ENCODE results near the gene MS4A4A. TPM values are rescaled to one million over a fixed set of nuclear protein-coding genes. Genes with fewer than 3 reads are reported as not detected.

The MS4A4A gene
- not detected for total RNA-seq

DNA sequence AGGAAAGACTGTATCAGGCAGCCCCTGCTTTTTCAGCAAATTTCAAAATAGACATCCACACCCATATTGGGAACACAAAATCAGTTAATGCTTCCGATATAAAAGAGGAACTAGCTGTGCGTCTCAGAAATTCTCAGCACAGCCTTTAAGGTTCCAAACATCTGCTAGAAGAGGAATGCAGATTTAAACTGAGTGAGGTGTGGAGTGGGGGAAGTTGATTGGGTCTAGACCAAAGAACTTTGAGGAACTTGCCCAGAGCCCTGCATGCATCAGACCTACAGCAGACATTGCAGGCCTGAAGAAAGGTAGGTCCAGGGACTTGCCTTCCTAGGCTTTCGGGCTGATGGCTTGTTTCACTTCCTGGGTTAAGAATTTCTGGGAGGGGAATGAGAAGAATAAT is at the start of gene MS4A4A:
MS4A4A (plus strand) TSS at position 255 of the 400 bp plus-strand sequence; CDS start at position 265, 10 bp downstream.
- H3K36me3 Mint-ChIP-seq: no peaks in the 10 kb centered on the region
- H3K27me3 Mint-ChIP-seq: peaks cover 11% of the 10 kb centered on the region
- no peak within 1 kb of the TSS for H3K4me3 Mint-ChIP-seq
- DNase-seq: no peak
- no peaks in the 10 kb centered on the region for H3K4me1 Mint-ChIP-seq
- no peaks in the 10 kb centered on the region for H3K9me3 Mint-ChIP-seq
- H3K27ac Mint-ChIP-seq: no peak within 1 kb of the TSS

DNA sequence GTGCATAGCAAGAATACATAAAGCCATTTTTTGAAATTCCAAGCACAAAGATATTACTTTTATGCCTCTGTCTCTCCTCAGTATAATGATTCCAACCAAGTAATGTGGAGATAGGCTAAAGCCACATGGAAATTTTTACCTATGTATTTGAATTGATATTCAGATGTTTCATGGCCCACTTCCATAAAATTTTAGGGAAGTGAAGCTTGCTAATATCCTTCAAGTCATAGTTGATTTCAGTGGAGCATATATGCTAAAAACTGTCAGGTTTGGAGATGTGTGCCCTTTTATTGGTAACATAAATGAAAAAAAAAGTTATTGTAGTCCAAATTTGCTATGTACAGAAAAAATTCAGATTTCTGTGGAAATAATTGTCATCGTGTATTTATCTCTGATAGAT is 49.8 kb upstream of the MS4A4A start:
- Mint-ChIP-seq H3K4me3 (no peak overlapping the region), H3K4me1 (no peaks in the 10 kb centered on the region), H3K36me3 (no peaks in the 10 kb centered on the region), H3K9me3 (no peaks in the 10 kb centered on the region), H3K27me3 (peaks cover 13% of the 10 kb centered on the region), H3K27ac (no peak overlapping the region)
- no peak for DNase-seq

DNA sequence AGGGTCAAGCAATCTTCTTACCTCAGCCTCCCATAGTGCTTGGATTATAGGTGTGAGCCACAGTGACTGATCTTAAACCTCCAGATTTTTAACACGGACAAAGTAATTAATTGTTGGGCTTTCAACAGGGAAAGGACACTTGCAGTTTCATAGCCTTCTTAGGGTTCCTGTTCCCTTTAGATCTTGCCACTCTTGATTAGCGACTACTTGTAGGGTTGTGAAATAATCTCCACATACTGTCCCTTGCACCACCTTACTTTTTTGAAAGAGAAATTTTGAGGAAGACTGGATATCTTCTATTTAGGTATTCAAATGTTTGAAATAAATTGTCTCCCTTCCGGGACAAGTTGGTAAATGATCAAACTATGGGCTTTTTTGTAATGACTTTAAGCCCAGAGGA is 45.1 kb upstream of the MS4A4A start:
- Mint-ChIP-seq H3K27me3 (peaks cover 33% of the 10 kb centered on the region), H3K4me1 (no peaks in the 10 kb centered on the region), H3K36me3 (no peaks in the 10 kb centered on the region), H3K9me3 (no peaks in the 10 kb centered on the region), H3K4me3 (no peak overlapping the region), H3K27ac (no peak overlapping the region)
- DNase-seq: no peak

DNA sequence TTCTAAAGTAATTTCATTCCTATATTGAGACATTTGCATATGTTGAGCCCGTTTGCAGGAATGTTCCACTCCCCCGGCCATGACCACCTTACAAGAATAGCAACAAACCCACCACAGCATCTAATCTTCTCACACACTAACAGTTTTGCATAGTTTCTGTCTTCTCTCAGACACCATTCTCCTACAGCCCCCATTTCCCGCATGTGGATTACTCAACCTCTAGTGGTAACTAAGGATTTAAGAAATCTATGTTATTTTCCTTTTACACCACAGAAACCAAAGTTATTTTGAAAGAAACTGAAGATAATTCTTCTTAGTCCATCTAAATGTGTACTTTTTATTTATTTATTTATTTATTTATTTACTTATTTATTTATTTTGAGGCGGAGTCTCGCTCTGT is 39.8 kb upstream of the MS4A4A start:
- no peak overlapping the region for H3K27ac Mint-ChIP-seq
- no peak overlapping the region for H3K4me3 Mint-ChIP-seq
- H3K9me3 Mint-ChIP-seq: no peaks in the 10 kb centered on the region
- DNase-seq: no peak
- H3K27me3 Mint-ChIP-seq: peaks cover 60% of the 10 kb centered on the region
- no peaks in the 10 kb centered on the region for H3K4me1 Mint-ChIP-seq
- no peaks in the 10 kb centered on the region for H3K36me3 Mint-ChIP-seq

DNA sequence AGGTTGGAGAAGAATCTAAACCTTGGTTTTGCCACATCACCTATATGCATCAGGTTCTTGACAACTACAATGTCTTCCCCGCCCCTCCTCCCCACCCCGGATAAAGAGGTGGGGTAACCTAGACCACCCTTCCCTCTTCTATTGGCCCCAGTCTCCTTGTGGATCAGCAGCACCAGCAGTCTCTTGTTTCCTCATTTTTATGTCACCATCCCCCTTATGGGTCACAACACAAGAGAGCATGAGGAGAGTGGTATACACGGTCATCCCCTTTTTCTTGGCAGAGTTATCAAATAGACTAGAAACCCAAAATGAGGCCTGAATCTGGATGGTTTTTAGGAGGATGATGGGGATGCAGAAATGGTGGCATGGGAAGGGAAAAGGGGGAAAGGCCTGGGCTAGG is 38.7 kb upstream of the MS4A4A start:
- Mint-ChIP-seq H3K4me3 (no peak overlapping the region), H3K27me3 (peaks cover 60% of the 10 kb centered on the region), H3K4me1 (no peaks in the 10 kb centered on the region), H3K27ac (no peak overlapping the region), H3K36me3 (no peaks in the 10 kb centered on the region), H3K9me3 (no peaks in the 10 kb centered on the region)
- DNase-seq: no peak

DNA sequence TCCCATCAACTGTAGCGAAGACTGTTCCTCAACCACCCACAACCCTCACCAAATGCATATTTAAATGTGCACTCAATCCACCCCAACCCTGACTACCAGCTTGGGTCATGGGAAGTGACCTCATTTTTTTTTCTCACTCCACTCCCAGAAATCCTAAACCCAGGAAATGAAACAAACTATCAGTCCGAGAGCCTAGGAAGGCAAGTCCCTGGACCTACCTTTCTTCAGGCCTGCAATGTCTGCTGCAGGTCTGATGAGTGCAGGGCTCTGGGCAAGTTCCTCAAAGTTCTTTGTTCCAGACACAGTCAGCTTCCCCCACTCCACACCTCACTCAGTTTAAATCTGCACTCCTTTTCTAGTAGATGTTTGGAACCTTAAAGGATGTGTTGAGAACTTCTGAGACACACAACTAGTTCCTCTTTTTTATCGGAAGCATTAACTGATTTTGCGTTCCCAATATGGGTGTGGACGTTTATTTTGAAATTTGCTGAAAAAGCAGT is 37.7 kb upstream of the MS4A4A start, which contains the start of gene MS4A4E:
MS4A4E (minus strand) TSS at position 398 of the 500 bp plus-strand sequence. CDS start 13,082 bp downstream, outside the sequence.
- H3K9me3 Mint-ChIP-seq: no peaks in the 10 kb centered on the region
- H3K36me3 Mint-ChIP-seq: no peaks in the 10 kb centered on the region
- DNase-seq: no peak
- H3K4me1 Mint-ChIP-seq: no peaks in the 10 kb centered on the region
- H3K4me3 Mint-ChIP-seq: no peak within 1 kb of the TSS
- no peak within 1 kb of the TSS for H3K27ac Mint-ChIP-seq
- peaks cover 57% of the 10 kb centered on the region for H3K27me3 Mint-ChIP-seq

DNA sequence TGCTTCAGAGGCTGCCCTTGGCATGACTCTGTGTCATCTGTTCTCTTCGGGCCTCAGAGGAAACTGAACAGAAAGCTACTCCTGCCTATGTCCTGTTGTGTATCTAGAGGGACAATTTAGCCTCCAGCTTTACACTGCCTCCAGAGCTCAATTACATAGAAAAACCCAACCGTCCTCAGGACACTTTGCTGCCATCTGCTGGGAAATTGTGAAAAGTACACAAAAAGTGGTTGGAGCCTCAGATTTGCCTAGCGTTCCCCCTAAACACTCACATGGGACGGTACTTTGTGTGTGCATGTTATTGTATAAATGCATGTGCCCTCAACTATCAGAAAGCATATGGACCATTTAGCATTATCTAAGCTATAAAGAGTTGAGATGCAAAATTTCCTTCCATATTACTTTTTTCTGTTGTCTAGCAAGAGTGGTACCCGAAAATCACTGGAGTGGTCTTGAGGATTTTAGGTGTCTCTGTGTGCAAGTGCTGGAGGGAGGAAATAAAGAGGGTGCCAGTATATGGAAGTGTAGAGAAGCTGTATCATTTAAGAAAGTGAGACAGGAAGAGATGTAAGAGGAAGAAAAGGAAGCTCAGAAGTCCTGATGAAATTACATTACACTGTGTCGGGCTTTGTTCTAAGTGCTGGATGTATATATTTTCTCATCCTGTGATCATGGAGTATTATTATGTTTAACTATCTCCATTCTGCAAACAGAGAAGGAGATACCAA is 28.8 kb upstream of the MS4A4A start:
- peaks cover 7% of the 10 kb centered on the region for H3K9me3 Mint-ChIP-seq
- H3K4me3 Mint-ChIP-seq: no peak overlapping the region
- no peaks in the 10 kb centered on the region for H3K4me1 Mint-ChIP-seq
- peak; percentile 23 for DNase-seq
- H3K36me3 Mint-ChIP-seq: no peaks in the 10 kb centered on the region
- H3K27me3 Mint-ChIP-seq: peaks cover 49% of the 10 kb centered on the region
- no peak overlapping the region for H3K27ac Mint-ChIP-seq

DNA sequence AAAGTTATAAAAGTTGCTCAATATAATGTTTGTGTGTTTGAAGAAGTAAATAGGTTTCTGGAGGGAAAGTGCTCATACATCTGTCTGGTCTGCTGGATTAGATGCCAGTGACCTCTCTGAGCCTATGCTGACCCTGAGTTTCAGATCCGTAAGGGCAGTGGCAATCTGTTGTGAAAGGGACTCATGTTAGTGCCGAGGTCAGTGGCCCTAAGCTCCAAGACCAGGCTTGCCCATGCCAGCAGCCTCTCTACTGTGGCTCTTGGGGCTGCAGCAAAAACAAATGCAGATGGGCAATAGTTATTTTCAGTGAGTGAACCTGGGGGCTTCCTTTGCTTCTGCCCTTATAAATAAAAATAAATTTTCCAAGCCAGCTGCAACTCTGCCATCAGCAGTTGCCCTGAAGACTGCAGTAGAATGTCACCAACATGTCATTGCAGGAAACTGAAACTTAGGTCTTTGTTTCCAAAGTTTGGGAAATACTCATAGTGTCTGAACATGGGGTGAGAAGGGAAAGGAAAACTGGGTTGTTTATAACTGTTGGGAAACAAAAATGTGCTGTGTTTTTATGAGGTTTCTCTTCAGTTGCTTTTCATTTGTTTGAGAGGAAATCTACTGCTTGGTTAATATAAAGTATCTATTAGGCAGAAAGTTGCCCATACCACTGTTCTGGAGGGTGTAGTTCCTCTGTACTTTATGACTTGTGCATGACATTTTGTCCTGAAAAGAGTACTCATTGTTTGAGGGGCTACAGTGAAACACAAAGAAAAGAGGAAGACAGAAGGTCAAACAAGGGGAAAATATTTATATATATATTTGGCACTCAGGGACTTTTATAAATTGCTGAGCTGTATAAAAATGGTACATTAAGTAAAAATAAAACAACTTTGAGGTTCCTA is 28.0 kb upstream of the MS4A4A start:
- no peak for DNase-seq
- no peak overlapping the region for H3K27ac Mint-ChIP-seq
- no peak overlapping the region for H3K4me3 Mint-ChIP-seq
- H3K9me3 Mint-ChIP-seq: peaks cover 7% of the 10 kb centered on the region
- peaks cover 45% of the 10 kb centered on the region for H3K27me3 Mint-ChIP-seq
- H3K36me3 Mint-ChIP-seq: no peaks in the 10 kb centered on the region
- no peaks in the 10 kb centered on the region for H3K4me1 Mint-ChIP-seq

DNA sequence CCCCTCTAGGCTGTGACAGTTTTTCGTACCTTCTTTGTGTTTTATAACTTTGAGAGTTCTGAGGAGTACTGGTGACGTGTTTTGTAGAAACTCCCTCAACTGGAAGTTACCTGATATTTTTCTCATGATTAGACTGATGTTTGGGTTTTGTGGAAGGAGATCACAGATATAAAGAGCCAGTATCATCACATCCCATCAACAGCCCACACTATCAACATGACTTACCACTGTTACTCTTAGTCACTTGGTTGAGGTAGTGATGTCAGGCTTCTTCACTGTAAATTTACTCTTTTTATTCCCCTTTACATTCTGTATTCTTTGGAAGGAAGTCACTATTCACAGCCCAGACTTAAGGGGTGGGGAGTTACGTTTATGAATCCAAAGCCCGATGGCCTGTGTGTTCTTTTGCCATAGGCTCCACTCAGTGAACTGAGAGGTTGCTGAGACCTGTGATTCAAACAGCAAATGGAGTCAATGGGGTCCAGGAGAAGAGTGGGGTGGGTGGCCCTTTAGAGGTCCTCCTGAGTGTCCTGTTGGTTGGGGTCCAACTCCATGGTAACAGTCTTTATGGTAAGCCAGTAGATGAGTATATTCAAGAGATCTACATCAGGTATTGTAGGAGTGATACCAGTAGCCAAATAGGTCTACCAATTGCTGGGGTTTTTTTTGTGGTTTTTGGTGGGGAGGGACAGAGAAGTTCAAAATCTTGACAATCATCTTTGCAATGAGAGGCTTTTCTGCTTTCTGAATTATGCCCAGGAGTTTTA is 22.3 kb upstream of the MS4A4A start:
- Mint-ChIP-seq H3K4me3 (no peak overlapping the region), H3K27me3 (peaks cover 19% of the 10 kb centered on the region), H3K4me1 (peaks cover 4% of the 10 kb centered on the region), H3K36me3 (no peaks in the 10 kb centered on the region), H3K27ac (no peak overlapping the region), H3K9me3 (peaks cover 15% of the 10 kb centered on the region)
- no peak for DNase-seq

DNA sequence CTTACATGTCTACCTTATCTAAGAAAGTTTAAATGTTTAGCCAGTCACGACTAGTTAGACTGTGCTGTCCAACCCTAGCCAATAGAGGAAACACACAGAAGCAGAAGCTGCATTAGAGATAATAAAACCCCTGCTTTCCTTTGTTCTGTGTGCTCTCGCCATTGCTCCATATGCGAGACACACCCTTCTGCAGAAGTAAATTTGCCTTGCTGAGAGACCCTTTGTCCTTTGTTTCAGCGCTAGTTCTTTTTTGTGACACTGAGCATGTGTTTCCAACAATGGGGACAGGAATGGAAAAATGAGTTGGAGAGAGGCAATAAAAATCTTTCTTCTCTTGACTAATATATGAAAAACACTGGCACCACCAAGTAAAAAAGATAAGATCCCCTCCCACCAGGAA is 19.5 kb upstream of the MS4A4A start:
- Mint-ChIP-seq H3K9me3 (peaks cover 9% of the 10 kb centered on the region), H3K27me3 (peaks cover 12% of the 10 kb centered on the region), H3K36me3 (no peaks in the 10 kb centered on the region), H3K27ac (no peak overlapping the region), H3K4me3 (no peak overlapping the region), H3K4me1 (peaks cover 4% of the 10 kb centered on the region)
- no peak for DNase-seq

DNA sequence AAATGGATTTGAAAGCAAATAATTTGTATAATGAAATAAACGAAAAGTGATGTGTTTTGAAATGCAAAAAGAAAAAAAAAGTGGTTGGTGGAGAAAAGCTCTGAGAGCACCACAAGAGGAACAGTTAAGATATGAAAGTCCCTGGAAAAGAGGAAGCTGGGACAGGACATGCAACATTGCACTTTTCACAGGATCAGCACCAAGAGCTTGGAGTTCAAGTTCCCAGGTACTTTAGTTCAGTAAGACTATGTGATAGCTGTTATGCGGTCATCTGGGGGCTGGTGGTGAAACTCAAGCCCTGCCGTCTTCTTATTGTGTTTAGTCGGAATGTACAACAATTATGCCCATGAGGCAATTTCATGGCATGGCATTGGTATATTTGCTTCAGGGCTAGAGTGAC is 17.1 kb upstream of the MS4A4A start:
- no peak overlapping the region for H3K27ac Mint-ChIP-seq
- DNase-seq: no peak
- no peaks in the 10 kb centered on the region for H3K36me3 Mint-ChIP-seq
- peaks cover 14% of the 10 kb centered on the region for H3K27me3 Mint-ChIP-seq
- H3K9me3 Mint-ChIP-seq: peaks cover 9% of the 10 kb centered on the region
- H3K4me1 Mint-ChIP-seq: peaks cover 2% of the 10 kb centered on the region
- no peak overlapping the region for H3K4me3 Mint-ChIP-seq

DNA sequence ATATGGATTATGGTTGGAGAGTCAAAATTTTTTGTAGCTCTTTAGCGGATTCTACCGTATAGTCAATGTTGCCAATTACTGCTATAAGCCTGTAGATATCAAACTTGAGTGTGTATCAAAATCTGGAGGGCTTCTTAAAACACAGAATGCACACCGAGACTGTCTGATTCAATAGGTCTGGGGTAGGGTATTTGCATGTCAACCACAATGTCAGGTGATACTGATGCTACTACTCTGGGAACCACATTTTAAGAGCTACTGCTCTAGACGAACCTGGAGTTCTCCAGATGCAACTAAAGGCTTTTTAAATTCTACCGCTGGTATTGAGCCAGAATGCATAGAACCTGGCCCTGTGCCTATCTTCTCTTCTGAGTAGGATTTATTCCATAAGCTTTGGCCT is 15.8 kb upstream of the MS4A4A start:
- Mint-ChIP-seq H3K27me3 (peaks cover 21% of the 10 kb centered on the region), H3K4me3 (no peak overlapping the region), H3K27ac (no peak overlapping the region), H3K4me1 (no peaks in the 10 kb centered on the region), H3K36me3 (no peaks in the 10 kb centered on the region), H3K9me3 (peaks cover 9% of the 10 kb centered on the region)
- DNase-seq: no peak

DNA sequence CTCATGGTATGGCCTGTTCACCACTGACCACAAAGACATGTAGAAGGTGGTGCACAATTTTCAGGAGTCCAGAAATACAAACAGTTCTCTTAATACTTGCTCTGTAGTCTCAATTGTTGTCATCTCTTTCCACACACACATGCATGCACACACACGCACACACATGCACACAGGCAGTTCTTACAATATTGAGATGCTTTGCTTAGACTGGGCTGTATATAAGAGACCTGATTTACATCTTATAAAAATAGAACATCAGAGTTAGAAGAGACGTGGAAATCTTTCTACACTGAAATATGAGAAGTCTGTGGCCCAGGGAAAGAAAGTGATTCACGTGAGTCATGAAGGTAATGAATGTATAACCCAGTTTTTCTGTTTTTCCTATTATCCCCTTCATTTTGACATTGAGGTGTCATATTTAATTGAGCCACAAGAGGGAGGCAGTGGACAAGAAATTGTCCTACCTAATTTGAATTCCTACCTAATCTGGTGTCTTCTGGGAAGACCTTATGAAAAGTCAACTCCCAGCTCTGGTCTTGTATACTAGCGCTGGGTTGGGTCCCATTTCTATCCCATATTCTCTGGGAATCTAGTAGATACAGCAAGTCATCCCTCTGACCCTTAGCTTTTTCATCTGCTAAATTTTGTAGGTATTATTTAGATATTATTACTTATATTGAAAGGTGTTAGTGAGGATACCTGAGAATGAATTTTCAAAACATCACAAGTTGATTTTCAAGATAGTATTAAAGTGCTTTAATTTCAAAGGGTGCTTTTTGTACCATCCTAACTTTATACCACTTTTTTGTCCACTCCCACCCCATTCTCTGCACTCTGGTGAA is 14.9 kb upstream of the MS4A4A start:
- H3K27me3 Mint-ChIP-seq: peaks cover 21% of the 10 kb centered on the region
- H3K36me3 Mint-ChIP-seq: no peaks in the 10 kb centered on the region
- no peaks in the 10 kb centered on the region for H3K4me1 Mint-ChIP-seq
- H3K9me3 Mint-ChIP-seq: peaks cover 10% of the 10 kb centered on the region
- H3K27ac Mint-ChIP-seq: no peak overlapping the region
- H3K4me3 Mint-ChIP-seq: no peak overlapping the region
- no peak for DNase-seq

DNA sequence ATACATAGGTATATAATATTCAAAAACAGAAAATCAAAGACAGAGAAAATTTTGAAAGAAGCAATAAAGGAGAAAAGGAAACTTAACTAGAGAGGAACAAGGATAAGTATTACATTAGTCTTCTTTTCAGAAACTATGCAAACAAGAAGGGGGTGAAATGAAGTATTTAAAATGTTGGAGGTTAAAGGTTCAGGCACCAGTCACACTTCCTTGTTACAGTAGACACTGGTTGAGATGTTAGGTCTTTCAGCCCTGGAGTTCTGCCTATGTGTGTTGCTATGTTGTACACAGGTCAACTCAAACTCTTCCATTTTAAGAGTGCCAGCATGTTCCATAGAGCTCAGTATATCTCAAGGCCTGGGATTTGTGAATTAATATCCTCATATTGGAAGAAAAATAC is 6.0 kb upstream of the MS4A4A start:
- peaks cover 31% of the 10 kb centered on the region for H3K27me3 Mint-ChIP-seq
- H3K9me3 Mint-ChIP-seq: peaks cover 2% of the 10 kb centered on the region

More for the DNA sequence above, 6.0 kb upstream of the MS4A4A start:
- no peak overlapping the region for H3K27ac Mint-ChIP-seq
- H3K4me3 Mint-ChIP-seq: no peak overlapping the region
- no peak for DNase-seq
- no peaks in the 10 kb centered on the region for H3K36me3 Mint-ChIP-seq
- no peaks in the 10 kb centered on the region for H3K4me1 Mint-ChIP-seq
